Measurements from ENCODE around the gene ITIH6.
"Not testable (repeated sequence)": the region's sequence is repeated elsewhere in the genome, so short reads cannot be mapped to it uniquely, and the experiment has no call there.

The ITIH6 gene

DNA sequence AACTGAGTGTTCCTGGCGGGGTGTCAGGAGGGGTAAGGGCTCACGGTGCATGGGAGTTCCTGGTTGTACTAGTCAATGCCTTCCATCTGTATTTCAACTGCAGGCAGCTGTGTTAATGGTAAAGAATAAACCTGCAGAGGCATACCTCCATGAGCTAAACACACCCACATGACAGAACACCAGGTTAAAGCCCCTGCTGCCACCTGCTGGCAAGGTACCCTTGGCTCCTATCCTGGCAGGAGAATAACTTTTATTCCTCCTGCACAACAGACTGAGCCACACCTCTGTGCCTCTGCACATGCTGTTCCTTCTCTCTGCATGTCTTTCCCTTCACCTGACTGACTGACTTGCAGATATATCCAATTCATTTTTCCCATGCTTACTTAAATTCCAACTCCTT lies 11.1 kb downstream of the ITIH6 start:
- H3K27me3 ChIP-seq (ENCODE audit: insufficient read depth, low read length): no peaks in the 10 kb centered on the region
- no peaks in the 10 kb centered on the region for H3K4me1 ChIP-seq (ENCODE audit: insufficient read depth, low read length)
- no peaks in the 10 kb centered on the region for H3K36me3 ChIP-seq (ENCODE audit: insufficient read depth, low read length)
- H3K9me3 ChIP-seq (ENCODE audit: low read length): no peaks in the 10 kb centered on the region
- no peak overlapping the region for H3K4me3 ChIP-seq (ENCODE audit: low read length)
- H2AFZ ChIP-seq (ENCODE audit: low read depth, low read length): no peak overlapping the region

DNA sequence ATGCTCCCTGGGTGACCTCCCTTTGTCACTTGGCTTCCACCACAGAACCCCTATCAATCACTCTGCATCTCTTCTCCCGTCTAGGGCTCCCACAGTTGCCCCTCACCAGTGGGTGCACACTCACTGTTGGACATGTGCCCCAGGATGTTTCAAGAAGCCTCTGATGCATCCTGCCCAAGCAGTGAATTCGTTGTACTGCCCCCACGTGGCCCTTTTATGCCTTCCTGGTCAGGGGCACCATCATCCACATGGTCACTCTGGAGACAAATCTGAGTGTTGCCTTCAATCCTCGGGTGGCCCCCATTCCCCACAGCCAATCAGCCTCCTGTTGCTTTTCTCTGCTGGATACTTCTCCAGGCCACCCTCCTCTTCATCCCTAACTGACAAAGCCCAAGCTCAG lies 12.2 kb downstream of the ITIH6 start:
- no peaks in the 10 kb centered on the region for H3K36me3 ChIP-seq (ENCODE audit: insufficient read depth, low read length)
- H3K27me3 ChIP-seq (ENCODE audit: insufficient read depth, low read length): no peaks in the 10 kb centered on the region
- no peaks in the 10 kb centered on the region for H3K9me3 ChIP-seq (ENCODE audit: low read length)
- H3K4me1 ChIP-seq (ENCODE audit: insufficient read depth, low read length): no peaks in the 10 kb centered on the region
- H3K4me3 ChIP-seq (ENCODE audit: low read length): no peak overlapping the region
- H2AFZ ChIP-seq (ENCODE audit: low read depth, low read length): no peak overlapping the region

DNA sequence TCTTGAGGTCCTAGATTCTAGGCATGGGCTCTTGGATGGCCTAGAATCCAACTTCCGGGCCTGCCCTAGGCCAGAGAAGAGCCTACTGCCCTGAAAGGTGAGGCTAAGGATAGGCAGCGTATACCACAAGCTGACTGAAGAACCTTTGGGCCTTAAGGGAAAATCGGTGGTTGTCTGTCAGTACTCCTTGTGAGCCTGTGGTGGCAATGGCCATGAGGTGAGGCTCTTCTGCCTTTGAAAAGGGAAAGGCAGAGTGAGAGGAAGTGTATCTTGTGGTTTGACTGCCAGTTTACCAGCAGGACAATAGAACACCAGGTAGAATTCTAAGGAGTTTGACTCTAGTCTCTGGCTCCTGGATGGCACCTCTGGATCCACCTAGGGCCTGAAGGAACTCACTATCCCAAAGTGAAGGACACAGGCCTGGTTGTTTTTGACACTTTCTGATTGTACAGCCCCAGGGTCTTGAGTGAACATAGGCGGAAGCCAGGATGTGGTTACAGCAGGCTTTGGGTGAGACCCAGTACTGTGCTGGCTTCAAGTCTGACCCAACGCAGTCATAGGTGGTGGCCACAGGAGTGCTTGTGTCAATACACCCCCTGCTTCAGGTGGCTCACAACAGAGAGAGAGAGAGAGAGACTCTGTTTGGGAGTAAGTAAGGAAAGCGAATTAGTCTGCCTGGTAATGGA lies 20.9 kb downstream of the ITIH6 start:
- Histone ChIP-seq H3K36me3 (ENCODE audit: insufficient read depth, low read length) (no peaks in the 10 kb centered on the region), H2AFZ (ENCODE audit: low read depth, low read length) (no peak overlapping the region), H3K4me1 (ENCODE audit: insufficient read depth, low read length) (peaks cover 27% of the 10 kb centered on the region), H3K9me3 (ENCODE audit: low read length) (no peaks in the 10 kb centered on the region), H3K4me3 (ENCODE audit: low read length) (no peak overlapping the region), H3K27me3 (ENCODE audit: insufficient read depth, low read length) (no peaks in the 10 kb centered on the region)

DNA sequence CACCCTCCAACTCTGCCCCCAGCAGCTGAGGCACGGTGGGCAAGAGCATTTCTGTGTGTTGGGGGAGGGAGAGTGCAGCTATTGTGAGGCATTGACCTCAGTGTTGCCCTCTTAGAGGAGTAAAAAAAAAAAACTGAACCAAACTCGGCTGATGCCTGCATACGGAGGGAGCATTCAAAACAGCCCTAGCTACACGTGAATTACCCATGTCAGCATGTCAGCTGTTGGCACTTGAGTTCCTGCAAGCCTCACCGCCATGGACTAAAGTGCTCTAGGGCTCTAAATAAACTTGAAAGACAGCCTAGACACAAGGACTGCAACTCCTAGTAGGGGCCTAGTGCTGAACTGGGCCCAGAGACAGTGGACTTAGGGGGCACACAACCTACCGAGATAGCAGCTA lies 22.0 kb downstream of the ITIH6 start:
- Histone ChIP-seq H3K4me1 (ENCODE audit: insufficient read depth, low read length) (peaks cover 27% of the 10 kb centered on the region), H3K27me3 (ENCODE audit: insufficient read depth, low read length) (no peaks in the 10 kb centered on the region), H3K4me3 (ENCODE audit: low read length) (no peak overlapping the region), H3K9me3 (ENCODE audit: low read length) (no peaks in the 10 kb centered on the region), H3K36me3 (ENCODE audit: insufficient read depth, low read length) (no peaks in the 10 kb centered on the region), H2AFZ (ENCODE audit: low read depth, low read length) (no peak overlapping the region)

DNA sequence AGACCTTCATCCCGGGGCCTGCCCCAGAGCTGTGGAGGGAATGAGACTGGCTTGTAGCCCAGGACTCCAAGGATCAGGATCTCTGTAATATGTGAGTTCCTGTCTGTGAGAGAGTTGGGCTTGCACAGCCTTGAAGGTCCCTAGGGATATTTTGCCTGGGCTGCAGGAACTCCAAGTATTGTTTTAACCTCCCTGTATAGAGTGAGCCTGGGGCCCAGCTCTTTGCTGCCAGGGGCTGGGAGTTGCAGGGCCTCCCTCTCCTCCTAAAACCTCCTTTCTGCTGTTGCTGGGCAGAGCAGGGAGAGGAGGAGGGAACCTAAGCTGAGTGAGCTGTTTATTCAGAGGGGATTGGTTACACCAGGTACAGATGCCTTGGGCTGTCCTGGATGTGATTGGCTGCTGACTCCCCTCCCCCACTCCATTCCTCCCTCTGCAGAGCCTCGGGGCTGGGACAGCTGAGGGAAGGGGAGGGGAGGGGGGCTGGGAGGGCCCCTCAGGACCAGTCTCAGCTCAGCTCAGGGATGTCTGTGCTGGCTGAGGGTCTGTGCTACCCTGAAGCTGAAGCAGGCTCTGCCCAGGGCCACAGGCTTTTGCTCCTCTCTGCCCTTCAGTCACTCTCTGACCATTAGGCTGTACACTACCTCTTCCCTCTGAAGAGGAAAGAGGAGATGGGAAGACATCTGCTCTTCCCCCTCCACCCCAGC lies 23.5 kb downstream of the ITIH6 start:
- not testable (repeated sequence) for H3K36me3 ChIP-seq (ENCODE audit: insufficient read depth, low read length); H3K4me3 ChIP-seq (ENCODE audit: low read length); H2AFZ ChIP-seq (ENCODE audit: low read depth, low read length); H3K27me3 ChIP-seq (ENCODE audit: insufficient read depth, low read length); H3K9me3 ChIP-seq (ENCODE audit: low read length)
- peaks cover 27% of the 10 kb centered on the region for H3K4me1 ChIP-seq (ENCODE audit: insufficient read depth, low read length)

DNA sequence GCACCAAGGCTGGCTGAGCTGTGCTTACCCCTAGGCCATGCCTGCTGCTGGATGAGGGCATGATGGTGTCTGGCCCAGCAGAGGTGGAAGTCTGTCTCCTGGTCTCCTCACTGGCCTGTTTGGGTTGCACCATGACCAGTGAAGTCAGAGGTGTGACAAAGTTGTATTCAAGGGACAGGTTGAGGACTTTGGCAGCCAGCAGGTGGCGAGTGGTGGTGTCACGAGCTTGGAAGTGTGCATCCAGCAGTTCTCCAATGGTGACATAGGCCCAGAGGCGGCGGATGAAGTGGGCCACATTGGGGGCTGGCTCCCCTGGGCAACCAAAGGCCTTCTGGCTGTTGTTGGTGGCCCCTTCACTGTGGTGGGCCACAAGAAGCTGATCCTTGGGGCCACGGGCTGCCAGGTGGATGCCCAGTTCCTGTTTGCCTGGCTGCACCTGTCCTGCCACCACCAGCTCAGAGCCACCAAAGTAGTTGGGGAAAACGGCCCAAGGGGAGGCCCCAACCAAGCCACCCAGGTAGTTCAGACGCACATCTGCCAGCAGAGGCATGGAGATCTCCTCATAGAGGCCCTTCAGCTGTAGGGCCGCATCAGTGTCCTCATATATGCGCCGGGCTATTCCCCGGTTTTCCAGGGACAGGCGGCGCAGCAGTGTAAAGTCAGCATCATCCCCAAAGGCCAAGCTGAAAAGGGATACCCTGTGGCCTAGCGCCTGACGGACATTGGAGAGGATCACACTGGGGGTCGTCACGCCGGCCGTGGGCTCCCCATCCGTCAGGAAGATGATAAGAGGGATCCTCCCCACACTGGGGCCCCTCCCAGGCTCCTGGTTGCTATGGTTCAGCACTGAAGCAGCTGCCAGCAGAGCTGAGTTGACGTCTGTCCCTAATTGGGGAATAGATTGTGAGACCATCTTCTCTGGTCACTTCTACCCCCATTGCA lies 39.7 kb downstream of the ITIH6 start:
- Histone ChIP-seq H3K9me3 (ENCODE audit: low read length) (no peaks in the 10 kb centered on the region), H3K4me1 (ENCODE audit: insufficient read depth, low read length) (peaks cover 2% of the 10 kb centered on the region), H3K4me3 (ENCODE audit: low read length) (no peak overlapping the region), H2AFZ (ENCODE audit: low read depth, low read length) (no peak overlapping the region), H3K27me3 (ENCODE audit: insufficient read depth, low read length) (no peaks in the 10 kb centered on the region), H3K36me3 (ENCODE audit: insufficient read depth, low read length) (no peaks in the 10 kb centered on the region)

DNA sequence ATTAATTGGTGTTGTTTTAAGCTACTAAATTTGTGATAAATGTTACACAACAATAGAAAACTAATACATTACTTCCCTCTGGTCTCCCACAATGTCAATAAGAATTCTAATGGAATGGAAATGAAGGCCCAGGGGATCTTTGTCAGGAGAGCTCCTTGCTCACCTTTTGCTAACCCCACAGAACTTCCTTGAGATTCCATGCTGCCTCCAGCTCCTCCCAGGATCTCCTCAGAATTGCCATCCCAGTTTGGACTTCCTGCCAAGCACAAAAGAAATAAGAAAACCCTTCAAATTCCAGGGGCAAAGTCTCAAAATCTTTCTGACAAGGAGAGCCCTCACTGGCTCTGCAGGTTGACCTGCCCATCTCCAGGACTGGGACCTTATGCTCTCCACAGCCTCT lies 43.2 kb downstream of the ITIH6 start:
- Histone ChIP-seq H2AFZ (ENCODE audit: low read depth, low read length) (no peak overlapping the region), H3K9me3 (ENCODE audit: low read length) (no peaks in the 10 kb centered on the region), H3K36me3 (ENCODE audit: insufficient read depth, low read length) (no peaks in the 10 kb centered on the region), H3K4me1 (ENCODE audit: insufficient read depth, low read length) (peaks cover 2% of the 10 kb centered on the region), H3K4me3 (ENCODE audit: low read length) (no peak overlapping the region), H3K27me3 (ENCODE audit: insufficient read depth, low read length) (peaks cover 2% of the 10 kb centered on the region)

DNA sequence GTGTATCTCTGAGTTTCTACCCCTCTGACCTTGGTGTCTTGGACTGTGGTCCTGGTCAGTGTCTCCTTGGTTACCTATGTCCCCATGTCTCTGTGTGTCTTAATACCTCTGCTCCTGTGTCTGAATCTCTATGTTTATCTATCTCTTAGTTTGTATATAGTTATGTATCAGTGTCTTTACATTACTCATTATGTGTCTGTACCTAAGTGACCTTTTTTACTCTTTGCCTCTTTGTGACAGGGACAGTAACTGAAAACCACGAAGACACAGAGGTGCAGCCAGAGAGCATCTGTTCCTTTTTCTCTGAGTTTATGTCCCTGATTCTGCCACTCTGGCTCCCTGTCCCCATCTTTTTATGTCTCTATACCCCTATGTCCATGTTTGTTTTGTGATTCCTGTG lies 49.4 kb downstream of the ITIH6 start:
- Histone ChIP-seq H3K36me3 (ENCODE audit: insufficient read depth, low read length) (no peaks in the 10 kb centered on the region), H3K4me3 (ENCODE audit: low read length) (no peak overlapping the region), H3K9me3 (ENCODE audit: low read length) (no peaks in the 10 kb centered on the region), H3K4me1 (ENCODE audit: insufficient read depth, low read length) (no peaks in the 10 kb centered on the region), H3K27me3 (ENCODE audit: insufficient read depth, low read length) (peaks cover 12% of the 10 kb centered on the region), H2AFZ (ENCODE audit: low read depth, low read length) (no peak overlapping the region)

DNA sequence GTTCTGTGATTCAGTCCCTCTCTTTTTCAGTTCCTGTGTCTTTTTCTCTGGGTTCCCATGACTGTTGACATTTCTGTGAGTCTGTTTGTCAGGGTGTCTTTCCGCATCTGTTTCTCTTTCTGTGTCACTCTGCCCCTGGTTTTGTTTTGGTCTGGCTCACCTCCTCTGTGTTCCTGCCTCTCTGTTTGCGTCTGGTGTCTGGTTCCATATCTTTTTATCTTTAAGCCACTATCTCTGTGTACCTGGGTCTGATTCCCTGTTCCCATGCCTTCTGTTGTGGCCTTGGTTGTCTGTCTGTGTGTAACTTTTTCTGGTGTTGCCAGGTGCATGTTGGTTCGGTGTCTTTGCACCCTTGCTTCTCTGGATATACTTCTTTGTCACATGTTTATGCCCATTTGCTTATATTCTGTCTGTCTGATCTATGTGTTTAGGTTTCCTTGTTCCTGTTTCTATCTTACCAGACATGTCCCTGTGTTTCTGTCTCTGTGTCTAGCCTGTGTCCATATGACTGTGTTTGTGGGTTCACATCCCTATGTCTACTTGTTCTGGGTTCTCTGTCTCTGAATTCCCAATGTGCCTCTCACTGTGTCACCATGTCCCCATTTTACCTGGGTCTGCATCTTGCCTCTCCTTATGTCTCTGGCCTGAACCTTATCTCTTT lies 50.2 kb downstream of the ITIH6 start:
- Histone ChIP-seq H2AFZ (ENCODE audit: low read depth, low read length) (no peak overlapping the region), H3K36me3 (ENCODE audit: insufficient read depth, low read length) (no peaks in the 10 kb centered on the region), H3K27me3 (ENCODE audit: insufficient read depth, low read length) (peaks cover 12% of the 10 kb centered on the region), H3K4me3 (ENCODE audit: low read length) (no peak overlapping the region), H3K9me3 (ENCODE audit: low read length) (no peaks in the 10 kb centered on the region), H3K4me1 (ENCODE audit: insufficient read depth, low read length) (no peaks in the 10 kb centered on the region)

DNA sequence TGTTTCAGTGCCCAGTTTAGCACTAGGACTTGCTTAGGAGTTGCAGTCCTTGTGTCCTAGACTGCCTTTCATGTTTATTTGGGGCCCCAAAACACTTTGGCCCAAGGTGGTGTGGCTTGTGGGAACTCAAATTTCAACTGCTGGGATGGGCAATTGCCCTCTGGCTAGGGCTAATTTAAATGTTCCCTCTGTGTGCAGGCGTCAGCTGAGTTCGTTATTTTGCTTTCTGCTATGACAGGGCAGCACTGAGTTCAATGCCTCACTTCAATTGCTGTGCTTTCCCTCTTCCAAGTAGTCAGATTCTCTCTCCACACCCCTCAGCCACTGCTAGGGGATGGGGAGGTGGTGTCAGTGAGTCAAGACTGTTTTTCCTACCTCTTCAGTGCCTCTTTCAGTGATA lies 51.1 kb downstream of the ITIH6 start:
- peaks cover 12% of the 10 kb centered on the region for H3K27me3 ChIP-seq (ENCODE audit: insufficient read depth, low read length)
- H3K4me1 ChIP-seq (ENCODE audit: insufficient read depth, low read length): no peaks in the 10 kb centered on the region
- H3K9me3 ChIP-seq (ENCODE audit: low read length): no peaks in the 10 kb centered on the region
- H2AFZ ChIP-seq (ENCODE audit: low read depth, low read length): no peak overlapping the region
- no peak overlapping the region for H3K4me3 ChIP-seq (ENCODE audit: low read length)
- H3K36me3 ChIP-seq (ENCODE audit: insufficient read depth, low read length): no peaks in the 10 kb centered on the region

DNA sequence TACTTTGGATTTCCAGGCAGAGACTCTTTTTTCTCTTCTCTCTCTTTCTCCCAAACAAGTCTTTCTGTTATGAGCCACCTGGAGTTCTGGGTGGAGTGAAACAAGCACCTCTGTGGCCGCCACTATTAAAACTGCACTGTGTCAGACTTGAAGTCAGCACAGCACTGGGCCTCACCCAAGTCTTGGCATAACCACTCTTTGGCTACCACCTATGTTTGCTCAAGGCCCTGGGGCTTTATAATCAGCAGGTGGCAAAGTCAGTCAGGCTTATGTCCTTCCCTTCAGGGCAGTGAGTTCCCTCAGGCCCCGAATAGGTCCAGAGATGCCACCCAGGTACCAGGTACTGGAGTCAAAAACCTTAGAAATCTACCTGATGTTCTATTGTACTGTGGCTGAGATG lies 52.4 kb downstream of the ITIH6 start:
- Histone ChIP-seq H3K4me3 (ENCODE audit: low read length) (no peak overlapping the region), H3K36me3 (ENCODE audit: insufficient read depth, low read length) (no peaks in the 10 kb centered on the region), H3K9me3 (ENCODE audit: low read length) (no peaks in the 10 kb centered on the region), H3K27me3 (ENCODE audit: insufficient read depth, low read length) (peaks cover 12% of the 10 kb centered on the region), H3K4me1 (ENCODE audit: insufficient read depth, low read length) (no peaks in the 10 kb centered on the region), H2AFZ (ENCODE audit: low read depth, low read length) (no peak overlapping the region)

DNA sequence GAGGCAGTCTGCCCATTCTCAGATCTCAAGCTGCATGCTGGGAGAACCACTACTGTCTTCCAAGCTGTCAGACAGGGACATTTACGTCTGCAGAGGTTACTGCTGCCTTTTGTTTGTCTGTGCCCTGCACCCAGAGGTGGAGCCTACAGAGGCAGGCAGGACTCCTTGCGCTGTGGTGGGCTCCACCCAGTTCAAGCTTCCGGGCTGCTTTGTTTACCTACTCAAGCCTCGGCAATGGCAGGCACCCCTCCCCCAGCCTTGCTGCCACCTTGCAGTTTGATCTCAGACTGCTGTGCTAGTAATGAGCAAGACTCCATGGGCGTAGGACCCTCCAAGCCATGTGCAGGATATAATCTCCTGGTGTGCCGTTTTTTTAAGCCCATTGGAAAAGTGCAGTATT lies 59.5 kb downstream of the ITIH6 start:
- H2AFZ ChIP-seq (ENCODE audit: low read depth, low read length); H3K36me3 ChIP-seq (ENCODE audit: insufficient read depth, low read length); H3K9me3 ChIP-seq (ENCODE audit: low read length); H3K4me1 ChIP-seq (ENCODE audit: insufficient read depth, low read length); H3K27me3 ChIP-seq (ENCODE audit: insufficient read depth, low read length); H3K4me3 ChIP-seq (ENCODE audit: low read length): not testable (repeated sequence)

Measured in neuron (in vitro differentiated cells).